A204.1 (cell line): ENCODE results near the gene EPHB1.

ENCODE experiments used
- FAIRE-seq: peaks from 2 replicates; lab custom pipeline; 2012; peaks lifted over from hg19 to GRCh38; lab: Jason Lieb, UNC

Gene EPHB1

GRCh38 chr3:135161425-135161824 is 366.4 kb downstream of the EPHB1 start:
- FAIRE-seq: no peak

GRCh38 chr3:135163701-135164100 is 368.6 kb downstream of the EPHB1 start:
- no peak for FAIRE-seq

GRCh38 chr3:135165260-135165659 is 370.2 kb downstream of the EPHB1 start:
- FAIRE-seq: no peak

GRCh38 chr3:135166266-135166825 is 371.3 kb downstream of the EPHB1 start:
- no peak for FAIRE-seq

- FAIRE-seq: no peak
These were observed 373.8 kb downstream of the EPHB1 start for GRCh38 chr3:135168822-135169221.

- no peak for FAIRE-seq
These were observed 374.6 kb downstream of the EPHB1 start for GRCh38 chr3:135169651-135170050.

- FAIRE-seq: no peak
These were observed 375.7 kb downstream of the EPHB1 start for GRCh38 chr3:135170732-135171131.

GRCh38 chr3:135172191-135172869 is 377.3 kb downstream of the EPHB1 start:
- no peak for FAIRE-seq

GRCh38 chr3:135175728-135176277 is 380.7 kb downstream of the EPHB1 start:
- no peak for FAIRE-seq

GRCh38 chr3:135176881-135177280 is 381.8 kb downstream of the EPHB1 start:
- no peak for FAIRE-seq

- FAIRE-seq: no peak
These were observed 383.5 kb downstream of the EPHB1 start for GRCh38 chr3:135178566-135178965.

GRCh38 chr3:135181408-135181807 is 386.3 kb downstream of the EPHB1 start:
- FAIRE-seq: no peak

GRCh38 chr3:135182364-135182998 is 387.4 kb downstream of the EPHB1 start:
- FAIRE-seq: no peak

- no peak for FAIRE-seq
These were observed 395.6 kb downstream of the EPHB1 start for GRCh38 chr3:135190658-135191057.

GRCh38 chr3:135191708-135192107 is 396.6 kb downstream of the EPHB1 start:
- no peak for FAIRE-seq

GRCh38 chr3:135192929-135193328 is 397.9 kb downstream of the EPHB1 start:
- no peak for FAIRE-seq

GRCh38 chr3:135197246-135197645 is 402.2 kb downstream of the EPHB1 start:
- FAIRE-seq: no peak

GRCh38 chr3:135197856-135198255 is 402.8 kb downstream of the EPHB1 start:
- FAIRE-seq: no peak

- no peak for FAIRE-seq
These were observed 404.1 kb downstream of the EPHB1 start for GRCh38 chr3:135199137-135199536.

- no peak for FAIRE-seq
These were observed 408.0 kb downstream of the EPHB1 start for GRCh38 chr3:135203026-135203425.

GRCh38 chr3:135213213-135213612 is 418.2 kb downstream of the EPHB1 start:
- FAIRE-seq: no peak

GRCh38 chr3:135213822-135214221 is 418.8 kb downstream of the EPHB1 start:
- FAIRE-seq: no peak

GRCh38 chr3:135214400-135214799 is 419.3 kb downstream of the EPHB1 start:
- no peak for FAIRE-seq

- FAIRE-seq: no peak
These were observed 420.5 kb downstream of the EPHB1 start for GRCh38 chr3:135215516-135215915.
